HG03045 (cell line): ENCODE results near the gene ICE2.

ENCODE experiments used
- ATAC-seq: cut with Tn5 transposase; IDR thresholded peaks from one replicate; pipeline ENCODE4 v1.9.1; 2021; ENCODE audit warnings: mild to moderate bottlenecking, moderate library complexity; ENCODE audit not compliant: unreplicated experiment

The ICE2 gene, protein sequence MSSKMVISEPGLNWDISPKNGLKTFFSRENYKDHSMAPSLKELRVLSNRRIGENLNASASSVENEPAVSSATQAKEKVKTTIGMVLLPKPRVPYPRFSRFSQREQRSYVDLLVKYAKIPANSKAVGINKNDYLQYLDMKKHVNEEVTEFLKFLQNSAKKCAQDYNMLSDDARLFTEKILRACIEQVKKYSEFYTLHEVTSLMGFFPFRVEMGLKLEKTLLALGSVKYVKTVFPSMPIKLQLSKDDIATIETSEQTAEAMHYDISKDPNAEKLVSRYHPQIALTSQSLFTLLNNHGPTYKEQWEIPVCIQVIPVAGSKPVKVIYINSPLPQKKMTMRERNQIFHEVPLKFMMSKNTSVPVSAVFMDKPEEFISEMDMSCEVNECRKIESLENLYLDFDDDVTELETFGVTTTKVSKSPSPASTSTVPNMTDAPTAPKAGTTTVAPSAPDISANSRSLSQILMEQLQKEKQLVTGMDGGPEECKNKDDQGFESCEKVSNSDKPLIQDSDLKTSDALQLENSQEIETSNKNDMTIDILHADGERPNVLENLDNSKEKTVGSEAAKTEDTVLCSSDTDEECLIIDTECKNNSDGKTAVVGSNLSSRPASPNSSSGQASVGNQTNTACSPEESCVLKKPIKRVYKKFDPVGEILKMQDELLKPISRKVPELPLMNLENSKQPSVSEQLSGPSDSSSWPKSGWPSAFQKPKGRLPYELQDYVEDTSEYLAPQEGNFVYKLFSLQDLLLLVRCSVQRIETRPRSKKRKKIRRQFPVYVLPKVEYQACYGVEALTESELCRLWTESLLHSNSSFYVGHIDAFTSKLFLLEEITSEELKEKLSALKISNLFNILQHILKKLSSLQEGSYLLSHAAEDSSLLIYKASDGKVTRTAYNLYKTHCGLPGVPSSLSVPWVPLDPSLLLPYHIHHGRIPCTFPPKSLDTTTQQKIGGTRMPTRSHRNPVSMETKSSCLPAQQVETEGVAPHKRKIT

DNA sequence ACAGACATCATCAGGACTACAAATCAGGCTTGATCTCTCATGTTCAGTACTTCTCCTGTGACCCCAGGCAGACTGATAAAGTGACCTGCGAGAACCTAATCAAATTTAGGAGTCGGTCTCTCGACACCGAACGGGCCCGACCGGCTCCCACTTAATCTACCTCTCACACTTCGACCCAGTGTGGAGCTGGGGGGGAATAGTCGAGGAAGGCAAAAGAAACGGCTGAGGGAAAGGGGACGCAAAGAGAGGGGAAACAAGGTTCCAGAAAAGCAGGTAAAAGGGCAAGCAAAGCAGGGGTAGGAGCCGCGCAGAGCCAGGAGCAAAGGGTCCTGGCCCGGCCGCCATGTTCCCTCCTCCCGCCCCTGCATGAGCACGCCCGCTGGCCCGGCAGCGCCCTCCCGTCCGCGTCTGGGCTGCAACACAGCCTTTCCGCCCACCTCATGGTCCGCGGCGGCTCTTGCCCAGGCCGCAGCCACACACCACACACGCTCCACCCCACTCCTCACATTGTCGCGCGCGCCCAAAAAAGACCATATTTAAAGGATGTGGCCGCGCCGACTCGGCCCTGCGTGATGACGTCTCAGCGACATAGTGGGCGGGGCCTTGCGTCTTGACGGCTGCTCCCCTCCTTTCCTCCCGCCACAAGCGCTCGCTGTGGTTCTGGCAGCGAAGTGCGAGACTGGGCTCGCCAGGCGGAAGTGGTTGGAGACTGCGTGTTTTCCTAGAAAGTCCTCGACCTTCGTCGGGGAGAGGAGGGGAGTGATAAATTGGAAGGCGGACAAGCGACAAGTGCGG, at the start of gene ICE2:
ICE2 (minus strand) TSS at position 577 of the 795 bp plus-strand sequence. CDS start 1,165 bp downstream, outside the sequence.
- ATAC-seq: peak; percentile 91

DNA sequence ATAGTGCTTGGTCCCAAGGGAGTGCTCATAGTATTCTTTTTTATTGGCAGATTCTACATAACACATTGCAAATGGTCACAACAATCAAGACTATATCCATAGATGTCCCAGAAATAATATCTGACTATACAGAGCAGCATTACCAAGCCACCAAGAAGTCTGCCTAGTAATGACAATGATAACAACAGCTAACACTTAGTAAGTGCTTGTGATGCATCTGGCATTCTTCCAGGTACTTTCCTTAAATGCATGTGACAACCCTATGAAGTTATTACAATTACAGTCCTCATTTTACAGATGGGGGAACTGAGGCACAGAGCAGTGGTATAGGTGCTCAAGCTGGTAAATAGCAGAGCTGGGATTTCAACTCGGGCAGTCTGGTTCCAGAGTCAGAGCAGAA, 49.6 kb upstream of the ICE2 start:
- no peak for ATAC-seq

DNA sequence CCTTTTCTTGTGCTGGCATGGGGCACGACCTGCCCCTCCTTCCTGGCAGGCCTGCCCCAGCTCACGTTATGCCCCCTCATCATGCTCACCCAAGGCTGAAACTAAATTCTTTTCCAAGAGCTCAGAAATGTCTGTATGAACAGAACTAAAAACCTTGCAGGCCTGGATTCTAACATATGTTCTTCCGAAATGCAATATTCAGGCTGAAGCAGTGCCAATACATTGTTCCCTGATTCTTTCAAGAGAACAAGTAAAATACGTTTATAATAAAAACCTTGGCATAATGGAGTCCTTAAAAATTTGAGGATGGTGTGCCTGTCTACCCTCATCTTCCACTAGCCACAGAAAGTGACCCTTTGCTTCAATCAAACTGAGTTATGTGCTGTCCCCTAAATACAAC, 48.5 kb upstream of the ICE2 start:
- ATAC-seq: no peak

DNA sequence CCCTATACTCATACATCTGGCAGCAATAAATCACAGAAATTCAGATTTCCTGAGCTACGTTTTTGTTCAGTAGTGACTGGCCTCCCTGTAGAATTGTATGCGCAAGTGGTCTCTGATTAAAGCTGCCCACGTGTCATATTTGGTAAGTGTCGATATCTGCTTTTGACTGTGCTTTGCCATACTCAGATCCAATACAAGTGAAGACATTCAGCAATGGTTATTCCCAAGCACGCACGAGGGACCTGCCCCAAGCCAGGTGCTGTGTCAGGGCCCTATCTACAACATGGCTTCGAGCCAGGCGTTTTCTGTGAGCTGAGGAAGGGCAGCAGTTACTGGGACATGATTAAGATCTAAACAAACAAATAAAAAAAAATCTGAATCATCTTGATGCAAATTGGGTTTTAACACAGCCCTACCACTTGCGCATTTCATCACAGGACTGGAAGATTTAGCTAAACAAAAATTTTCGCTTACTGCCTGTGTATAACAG, 47.2 kb upstream of the ICE2 start:
- ATAC-seq: no peak

DNA sequence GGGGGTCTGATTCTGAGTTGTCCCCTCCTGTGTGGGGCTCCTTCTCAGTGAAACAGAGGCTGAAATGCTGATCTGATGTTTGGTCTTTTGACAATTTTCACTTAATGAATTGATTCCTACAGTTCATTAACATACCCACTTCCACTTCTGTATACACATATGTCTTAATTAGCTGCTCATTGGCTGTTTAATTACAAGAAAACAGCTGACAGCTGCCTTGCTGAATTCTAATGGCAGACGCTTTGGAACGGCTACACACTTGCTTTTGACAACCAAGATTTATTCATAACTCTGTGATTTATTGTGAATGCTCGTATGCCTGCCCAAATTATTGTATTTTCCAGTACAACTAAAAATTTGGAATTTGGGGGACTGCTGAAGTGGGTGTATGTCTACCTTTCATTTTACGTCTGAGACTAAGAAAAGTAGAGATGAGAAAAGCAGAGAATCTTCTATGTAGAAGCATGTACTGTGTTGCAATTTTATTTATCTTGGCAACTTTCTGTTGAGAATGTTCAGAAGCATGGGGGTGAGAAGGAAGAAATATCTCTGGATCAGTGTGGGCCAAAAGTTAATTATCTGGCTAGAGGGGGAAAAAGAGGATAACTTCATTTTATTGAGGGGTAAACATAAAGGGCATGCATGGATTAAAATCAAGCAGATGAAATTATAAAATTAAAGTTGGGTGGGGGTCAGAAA, 46.5 kb upstream of the ICE2 start:
- no peak for ATAC-seq

DNA sequence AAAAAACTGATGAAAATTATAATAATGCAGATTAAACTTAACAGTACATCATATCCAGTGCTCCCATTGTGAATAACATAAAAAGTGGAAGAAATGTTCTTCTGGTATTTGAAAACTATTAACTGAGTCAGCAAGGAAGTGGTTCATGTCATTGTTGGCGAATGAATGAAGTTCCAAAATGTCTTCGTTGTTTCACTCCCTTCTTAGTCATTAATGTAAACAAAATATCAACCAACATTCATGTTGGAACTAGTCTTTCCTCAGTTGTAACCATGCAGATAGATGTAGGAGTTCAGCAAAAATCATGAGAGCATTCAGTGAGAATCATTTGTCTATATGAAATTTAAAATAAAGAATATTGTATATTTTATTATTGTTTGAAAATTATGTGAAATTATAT, 44.1 kb upstream of the ICE2 start:
- ATAC-seq: no peak

DNA sequence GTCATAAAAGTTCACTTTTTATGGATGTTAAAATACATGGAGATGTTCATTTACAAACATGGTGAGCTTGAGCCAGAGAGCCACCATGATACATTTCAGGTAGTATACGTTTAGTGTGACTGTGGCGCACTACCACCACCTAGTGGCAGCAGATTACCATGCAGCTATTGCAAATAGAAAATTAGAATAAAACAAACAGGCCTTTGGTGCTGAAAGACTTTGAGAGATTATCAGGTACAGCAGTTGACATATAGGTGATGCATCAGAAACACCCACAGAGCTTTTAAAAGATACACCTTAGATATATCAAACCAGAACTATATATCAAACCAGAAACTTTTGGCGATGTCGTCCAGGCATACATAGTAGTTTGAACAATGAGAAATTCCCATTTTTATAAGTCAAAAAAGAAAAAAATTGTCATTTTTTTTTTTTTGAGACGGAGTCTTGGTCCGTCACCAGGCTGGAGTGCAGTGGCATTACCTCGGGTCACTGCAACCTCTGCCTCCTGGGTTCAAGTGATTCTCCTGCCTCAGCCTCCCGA, 42.0 kb upstream of the ICE2 start:
- peak; percentile 52 for ATAC-seq

DNA sequence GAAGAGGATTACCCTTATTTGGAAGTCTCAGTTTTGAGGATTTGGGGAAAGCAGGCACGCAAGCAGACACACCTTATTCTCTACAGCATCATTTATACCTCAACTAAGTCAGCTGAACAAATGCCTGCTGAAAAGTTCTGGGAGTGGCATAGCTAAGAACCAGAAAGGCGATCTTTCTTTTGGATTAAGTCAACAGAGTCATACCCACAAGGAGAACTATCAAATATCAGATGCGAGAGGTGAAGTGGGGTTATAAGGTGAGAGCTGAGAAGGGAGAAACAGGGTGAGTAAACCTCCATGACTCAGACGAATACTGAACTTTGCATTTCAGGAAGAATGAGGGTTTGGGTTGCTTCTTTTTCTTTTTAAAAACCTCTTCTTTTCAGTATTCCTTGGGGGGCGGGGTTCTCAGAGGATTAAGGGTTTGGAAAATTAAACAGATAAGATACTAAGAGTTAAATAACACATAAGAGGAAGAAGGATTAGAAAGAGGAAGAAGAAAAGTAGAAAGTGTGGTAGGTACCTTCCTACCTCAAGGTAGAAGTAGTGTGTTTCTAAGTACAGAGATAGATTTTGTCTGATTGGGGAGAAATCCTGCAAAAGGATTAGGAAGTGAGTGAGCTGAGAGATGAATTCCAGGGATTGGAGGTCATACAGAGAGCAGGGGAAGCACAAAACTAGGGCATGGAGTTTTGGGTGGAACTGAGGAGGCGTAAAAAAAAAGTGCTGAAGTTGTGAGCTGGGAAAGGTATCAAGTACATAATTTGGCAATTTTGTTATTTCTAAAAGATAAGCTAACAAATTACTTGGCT, 41.3 kb upstream of the ICE2 start:
- ATAC-seq: no peak

DNA sequence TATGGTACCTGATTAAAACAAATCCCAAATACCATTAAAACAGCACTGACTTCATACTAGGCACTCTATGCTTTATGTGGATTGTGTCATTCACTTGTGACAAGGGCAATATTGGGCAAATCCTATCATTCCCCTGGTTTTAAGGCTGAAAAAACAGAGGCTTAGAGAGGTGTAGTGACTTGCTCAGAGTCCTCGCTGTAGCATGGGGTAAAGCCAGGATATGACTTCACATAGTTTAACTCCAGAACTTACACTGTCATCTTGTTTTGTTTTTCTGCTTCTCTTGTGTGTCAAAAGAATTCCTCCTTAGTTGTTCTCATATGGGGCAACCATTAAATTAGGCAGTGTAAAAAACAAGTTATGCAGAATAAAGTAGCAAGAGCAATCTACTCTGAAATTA, 40.3 kb upstream of the ICE2 start:
- no peak for ATAC-seq

DNA sequence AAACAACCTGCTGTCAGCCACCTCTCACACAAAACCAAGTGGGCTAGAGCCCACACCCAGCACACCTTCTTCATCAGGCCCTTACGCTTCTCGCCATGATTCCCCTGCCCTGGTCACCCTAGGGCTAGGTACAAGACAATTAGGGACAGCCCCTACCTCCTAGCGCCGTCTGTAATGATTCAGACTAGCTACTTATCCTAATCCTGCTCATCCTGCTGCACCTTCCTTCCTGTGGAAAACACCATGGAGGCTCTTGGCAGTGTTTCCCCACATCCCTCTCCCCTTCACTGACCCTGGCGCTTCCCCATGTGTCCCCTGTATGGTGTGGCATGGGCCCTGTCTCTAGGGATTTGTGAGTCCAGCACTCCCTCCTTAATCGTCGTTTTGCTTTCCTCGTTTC, 39.6 kb upstream of the ICE2 start:
- ATAC-seq: no peak

DNA sequence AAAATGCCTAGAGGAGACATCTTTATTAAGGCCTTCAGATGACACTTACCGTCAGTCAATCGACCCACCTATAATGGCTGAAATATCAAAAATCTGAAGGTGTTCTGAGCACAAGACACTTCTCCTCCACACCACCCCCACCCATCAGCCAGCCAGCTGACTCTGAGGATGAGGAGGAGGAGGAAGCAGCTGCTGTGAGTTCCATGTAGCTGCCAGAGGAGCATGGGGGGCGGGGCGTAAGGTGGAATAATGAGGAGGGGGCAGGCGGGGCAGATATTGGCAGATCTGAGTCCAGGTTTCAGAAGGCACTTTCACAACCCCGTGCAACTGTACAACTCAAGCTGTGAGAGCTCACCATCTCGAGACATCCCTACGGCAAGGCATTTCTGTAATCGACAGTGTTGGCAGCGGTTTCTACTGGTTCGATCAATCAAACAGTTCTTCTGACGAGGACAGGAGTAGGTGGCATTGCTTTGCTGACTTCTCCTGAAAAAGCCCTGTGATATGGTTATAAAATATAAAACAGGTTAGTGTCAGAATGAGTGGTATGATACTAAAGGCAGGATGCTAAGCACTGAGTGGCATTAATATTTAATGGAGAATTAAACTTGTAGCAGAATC, 35.4 kb upstream of the ICE2 start:
- no peak for ATAC-seq

DNA sequence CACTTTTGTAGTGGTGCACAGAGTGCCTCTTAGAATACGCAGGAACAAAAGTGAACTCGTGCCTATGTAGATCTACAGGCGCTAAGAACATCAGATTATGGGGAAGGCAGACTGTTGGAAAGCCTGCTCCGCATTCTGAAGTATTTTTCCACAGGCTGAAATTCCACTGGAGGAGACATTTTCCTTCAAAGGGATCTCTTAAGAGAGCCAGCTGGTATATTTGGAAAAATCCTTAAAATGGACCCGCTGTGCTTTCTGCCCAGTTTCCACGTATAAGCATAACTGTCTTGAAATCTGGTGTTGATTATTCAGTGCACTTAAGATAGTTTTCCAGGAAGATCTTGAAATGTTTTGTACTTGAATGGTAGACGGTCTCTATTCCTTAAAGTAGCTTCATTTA, 34.7 kb upstream of the ICE2 start:
- ATAC-seq: no peak

DNA sequence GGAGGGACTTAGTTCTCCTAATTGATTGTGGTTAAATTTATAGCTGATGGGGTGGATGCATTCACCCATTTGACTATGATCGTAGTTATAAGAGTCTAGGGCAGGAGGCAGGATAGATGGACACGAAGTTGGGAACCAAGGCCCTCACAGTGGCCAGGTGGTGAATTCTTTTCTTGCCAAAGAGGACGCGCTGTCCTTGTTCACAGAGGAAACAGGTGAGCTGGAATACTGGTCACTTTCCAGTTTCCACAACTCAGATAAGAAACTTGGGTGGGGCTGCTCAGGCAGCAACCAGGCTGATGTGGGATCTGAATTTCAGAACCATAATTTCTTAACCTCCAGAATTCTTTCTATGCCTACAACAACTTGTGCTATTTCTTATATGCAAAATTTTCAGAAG, 34.0 kb upstream of the ICE2 start:
- ATAC-seq: no peak

DNA sequence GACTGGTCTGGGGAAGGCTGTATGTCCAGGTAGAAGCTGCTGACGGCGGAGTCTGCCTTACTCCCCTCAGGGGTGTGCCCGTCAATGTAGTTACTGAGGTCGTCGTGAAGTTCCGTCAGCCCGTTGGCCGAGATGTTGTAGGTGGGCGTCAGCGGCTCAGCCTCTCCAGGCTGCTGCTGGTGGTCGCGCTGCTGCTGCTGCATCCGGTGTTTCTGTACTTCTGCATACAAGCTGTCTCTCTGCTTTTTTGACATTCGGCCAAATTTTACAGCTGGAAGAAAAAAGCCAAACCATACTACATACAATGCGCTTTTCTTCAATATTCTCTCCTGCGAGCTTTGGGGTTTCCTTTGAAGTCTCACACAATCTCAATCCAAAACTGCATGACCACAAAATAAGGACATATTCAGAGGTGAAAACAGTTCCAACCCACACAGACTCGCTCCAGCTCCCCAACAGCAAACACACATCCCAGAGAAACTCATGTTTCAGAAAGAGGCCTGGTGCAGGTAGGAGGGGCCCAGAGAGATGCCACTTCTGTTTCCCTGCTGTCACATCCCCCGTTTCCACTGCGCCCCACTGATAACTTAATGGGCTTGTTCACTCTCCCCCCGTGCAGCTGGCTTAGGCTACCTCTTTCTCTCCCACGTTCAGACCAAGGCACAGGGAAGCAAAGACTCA, 32.5 kb upstream of the ICE2 start:
- ATAC-seq: no peak

DNA sequence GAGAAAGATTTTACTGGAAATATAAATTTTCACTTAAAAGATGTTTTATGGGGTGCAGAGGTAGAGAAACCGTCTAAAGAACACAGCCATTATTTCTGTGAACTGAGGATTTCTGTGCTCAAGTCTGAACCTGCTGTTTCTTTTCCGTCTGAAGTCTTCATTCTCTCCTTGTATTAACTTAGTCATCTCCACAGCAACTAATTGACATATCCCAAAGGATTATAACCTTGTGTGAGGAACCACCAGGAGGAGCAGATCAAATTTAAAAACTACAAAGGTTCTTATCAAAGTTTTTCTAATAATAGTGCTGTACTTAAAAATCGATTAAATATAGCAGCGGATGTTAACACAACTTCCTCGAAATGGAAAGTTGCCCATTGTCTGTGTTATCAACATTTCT, 31.1 kb upstream of the ICE2 start:
- ATAC-seq: no peak

DNA sequence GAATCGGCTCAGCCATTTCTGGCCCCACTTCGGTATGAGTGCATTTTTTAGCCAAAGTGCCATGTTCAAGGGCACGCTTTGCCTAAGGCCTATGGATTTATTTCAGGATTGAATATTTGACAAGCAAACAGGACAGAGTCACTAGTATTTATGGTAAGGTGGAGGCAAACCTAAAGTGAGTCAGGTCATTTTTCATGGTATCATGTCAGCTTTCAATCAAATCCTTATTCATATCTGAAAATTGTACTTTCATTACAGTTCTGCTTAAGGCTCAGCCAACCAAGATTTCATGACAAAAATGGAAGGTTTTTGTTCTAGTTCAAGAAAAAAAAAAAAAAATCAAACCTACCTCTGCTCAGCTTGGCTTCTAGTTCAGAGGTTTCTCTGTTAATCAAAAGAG, 30.5 kb upstream of the ICE2 start:
- ATAC-seq: no peak

DNA sequence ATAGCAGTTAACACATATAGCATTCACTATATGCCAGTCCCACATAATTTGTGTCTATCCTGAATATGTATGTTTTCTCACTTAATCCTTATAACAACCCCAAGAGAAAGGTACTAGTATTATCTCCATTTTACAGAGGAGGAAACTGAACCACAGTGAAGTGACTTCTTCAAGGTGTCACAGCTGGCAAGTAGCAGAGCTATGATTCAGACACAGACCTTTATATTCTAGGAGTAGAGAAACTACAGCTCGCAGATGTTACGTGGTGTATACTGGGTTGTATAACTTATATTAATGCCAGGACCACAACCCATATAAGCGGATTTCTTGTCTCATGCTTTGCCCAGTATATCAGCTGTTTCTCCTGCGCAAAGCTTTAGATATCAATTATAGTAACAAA, 29.5 kb upstream of the ICE2 start:
- ATAC-seq: no peak
